Lower leg skin (tissue), 3 donors: ENCODE results near the gene GLP2R.

Experiments used
- POLR2A ChIP-seq, 2 donors: fragments of 450-650 bp; IDR thresholded peaks; one replicate each; pipeline ENCODE4 v1.6.1; 2016 to 2017; ENCODE audit warnings: antibody characterized with exemption in 2 of 2, mild to moderate bottlenecking in 1 of 2, moderate library complexity in 1 of 2
- TF ChIP-seq, protein P1 (sequence below), 3 donors: fragments of 450-650 bp; IDR thresholded peaks; one replicate each; pipeline ENCODE4 v1.5.1; 2016; ENCODE audit warnings: antibody characterized with exemption in 3 of 3, mild to moderate bottlenecking in 3 of 3, moderate library complexity in 2 of 3

DNA sequence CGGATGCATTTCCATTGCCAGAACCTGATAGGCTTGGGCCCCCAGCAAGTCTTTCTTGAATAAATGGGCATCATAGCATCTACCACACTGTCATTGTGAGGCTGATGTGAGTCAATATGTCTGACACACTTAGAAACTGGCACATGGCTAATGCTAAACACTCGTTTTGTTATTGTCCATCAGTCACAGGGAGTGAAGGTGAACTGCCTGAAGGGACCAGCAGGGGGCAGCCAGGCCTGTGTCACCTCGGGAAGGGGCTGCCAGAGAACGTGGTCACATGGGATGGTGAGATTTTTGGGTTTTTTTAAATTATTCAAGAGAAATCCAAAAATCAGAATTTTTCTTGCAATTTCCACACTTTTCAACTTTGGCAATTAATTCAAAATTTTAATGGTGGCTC, 80.2 kb downstream of the GLP2R start:
- TF ChIP-seq, protein P1, sequence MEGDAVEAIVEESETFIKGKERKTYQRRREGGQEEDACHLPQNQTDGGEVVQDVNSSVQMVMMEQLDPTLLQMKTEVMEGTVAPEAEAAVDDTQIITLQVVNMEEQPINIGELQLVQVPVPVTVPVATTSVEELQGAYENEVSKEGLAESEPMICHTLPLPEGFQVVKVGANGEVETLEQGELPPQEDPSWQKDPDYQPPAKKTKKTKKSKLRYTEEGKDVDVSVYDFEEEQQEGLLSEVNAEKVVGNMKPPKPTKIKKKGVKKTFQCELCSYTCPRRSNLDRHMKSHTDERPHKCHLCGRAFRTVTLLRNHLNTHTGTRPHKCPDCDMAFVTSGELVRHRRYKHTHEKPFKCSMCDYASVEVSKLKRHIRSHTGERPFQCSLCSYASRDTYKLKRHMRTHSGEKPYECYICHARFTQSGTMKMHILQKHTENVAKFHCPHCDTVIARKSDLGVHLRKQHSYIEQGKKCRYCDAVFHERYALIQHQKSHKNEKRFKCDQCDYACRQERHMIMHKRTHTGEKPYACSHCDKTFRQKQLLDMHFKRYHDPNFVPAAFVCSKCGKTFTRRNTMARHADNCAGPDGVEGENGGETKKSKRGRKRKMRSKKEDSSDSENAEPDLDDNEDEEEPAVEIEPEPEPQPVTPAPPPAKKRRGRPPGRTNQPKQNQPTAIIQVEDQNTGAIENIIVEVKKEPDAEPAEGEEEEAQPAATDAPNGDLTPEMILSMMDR (IDR thresholded peaks at IDR 0.05) = no peak
- TF ChIP-seq POLR2A (IDR thresholded peaks at IDR 0.05) = no peak
